ENCODE data around the gene ANKRD1.
"Not testable (repeated sequence)": the region's sequence is repeated elsewhere in the genome, so short reads cannot be mapped to it uniquely, and the experiment has no call there.

ANKRD1 gene

DNA sequence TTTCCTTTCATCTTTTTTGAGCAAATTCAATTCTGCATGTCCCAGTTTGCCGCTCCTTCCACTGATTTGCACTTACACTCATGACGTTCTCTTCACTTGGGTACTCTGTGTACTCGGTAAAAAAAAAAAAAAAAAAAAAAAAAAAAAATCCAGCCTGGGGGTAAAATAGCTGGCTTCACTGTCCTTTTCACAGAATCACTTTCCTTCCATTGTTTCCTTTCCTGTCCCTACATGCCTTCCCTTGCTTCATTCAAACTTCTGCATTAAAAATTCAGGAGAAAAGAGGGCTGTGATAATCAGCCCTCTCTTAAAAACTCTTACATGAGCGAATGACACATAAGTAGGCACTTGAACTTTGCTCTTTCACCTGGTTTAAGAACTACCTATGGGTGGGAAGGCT is 8.7 kb downstream of the ANKRD1 start:
- no peak for DNase-seq (ENCODE audit: low read depth in 2 of 2)

DNA sequence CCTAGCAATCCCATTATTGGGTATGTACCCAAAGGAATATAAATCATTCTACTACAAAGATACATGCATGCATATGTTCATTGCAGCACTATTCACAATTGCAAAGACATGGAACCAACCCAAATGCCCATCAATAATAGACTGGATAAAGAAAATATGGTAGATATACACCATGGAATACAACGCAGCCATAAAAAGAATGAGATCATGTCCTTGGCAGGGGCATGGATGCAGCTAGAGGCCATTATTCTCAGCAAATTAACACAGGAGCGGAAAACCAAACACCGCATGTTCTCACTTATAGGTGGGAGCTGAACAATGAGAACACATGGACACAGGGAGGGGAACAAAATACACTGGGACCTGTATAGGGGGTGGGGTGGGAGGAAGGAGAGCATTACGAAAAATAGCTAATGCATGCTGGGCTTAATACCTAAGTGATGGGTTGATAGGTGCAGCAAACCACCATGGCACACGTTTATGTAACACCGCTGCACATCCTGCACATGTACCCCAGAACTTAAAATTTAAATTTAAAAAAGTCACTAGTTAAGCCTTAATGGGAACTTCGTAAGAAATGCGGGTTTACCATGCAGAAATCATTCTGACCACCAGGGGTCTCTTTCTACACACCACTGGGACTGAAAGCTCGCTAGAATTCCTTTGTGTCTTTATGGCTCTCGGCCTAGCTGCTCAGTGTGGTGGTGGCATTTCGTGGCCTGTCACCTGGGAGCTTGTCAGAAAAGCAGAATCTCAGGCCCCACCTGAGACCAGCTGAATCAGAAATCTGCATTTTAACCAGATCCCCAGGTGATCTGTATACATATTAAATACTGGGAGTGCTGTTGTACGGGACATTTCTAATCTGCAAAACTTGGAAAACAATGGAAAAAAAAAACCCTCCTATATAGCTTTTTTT is 9.5 kb downstream of the ANKRD1 start:
- DNase-seq (ENCODE audit: low read depth in 2 of 2): peak; percentile 15 to 20

DNA sequence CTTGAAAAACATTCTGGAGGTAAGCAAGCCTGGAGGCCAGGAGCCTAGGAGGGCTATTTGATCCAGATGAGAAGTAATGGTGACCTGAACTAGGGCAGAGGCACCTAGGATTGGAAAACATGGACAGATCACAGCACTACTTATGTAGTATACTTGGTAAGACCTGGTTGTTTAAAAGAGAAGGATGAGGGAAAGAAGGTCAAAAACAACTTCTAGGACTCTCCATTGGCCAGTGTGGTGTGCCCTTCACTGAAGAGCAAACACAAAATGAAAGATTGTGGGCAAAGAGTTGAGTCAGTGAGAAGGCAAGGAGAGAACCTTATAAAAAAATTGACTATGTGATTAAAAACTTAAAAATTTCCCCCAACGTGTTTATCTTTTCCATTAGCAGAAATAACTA is 14.3 kb downstream of the ANKRD1 start:
- DNase-seq (ENCODE audit: low read depth in 2 of 2): no peak

DNA sequence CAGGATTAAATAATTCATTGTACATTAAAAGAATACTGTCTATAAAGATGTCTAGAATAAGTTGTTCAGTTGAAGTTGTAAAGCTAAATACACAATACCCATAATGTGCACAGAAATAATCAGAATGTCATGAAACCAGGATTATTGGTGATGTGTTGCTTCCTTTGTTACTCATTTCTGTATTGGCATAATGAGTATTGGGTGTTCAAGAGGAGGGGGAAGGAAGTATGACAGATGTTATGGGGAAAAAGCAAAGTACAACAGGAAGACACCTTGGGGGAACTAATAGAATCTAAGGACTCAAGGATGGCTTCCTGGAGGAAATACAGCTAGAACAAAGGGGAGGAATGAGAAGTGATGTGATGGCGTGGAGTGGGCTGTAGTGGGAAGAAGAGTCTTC is 15.0 kb downstream of the ANKRD1 start:
- DNase-seq (ENCODE audit: low read depth in 2 of 2): no peak

DNA sequence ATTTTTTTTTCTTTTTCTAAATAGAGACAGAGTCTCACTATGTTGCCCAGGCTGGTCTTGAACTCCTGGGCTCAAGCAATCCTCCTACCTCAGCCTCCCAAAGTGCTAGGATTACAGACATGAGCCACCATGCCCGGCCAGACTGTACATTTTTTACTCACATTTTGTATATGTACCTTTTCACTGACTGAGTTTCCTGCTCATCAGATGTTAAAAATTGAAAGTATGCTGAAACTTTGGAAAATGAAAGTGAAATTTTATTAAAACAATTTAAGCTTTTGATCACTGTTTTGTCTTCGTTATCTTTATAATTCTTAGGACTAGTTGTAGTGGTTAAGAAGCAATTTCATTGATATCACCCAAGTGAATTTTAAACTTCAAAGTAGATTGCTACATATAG is 24.0 kb downstream of the ANKRD1 start:
- DNase-seq (ENCODE audit: low read depth in 2 of 2): not testable (repeated sequence)

DNA sequence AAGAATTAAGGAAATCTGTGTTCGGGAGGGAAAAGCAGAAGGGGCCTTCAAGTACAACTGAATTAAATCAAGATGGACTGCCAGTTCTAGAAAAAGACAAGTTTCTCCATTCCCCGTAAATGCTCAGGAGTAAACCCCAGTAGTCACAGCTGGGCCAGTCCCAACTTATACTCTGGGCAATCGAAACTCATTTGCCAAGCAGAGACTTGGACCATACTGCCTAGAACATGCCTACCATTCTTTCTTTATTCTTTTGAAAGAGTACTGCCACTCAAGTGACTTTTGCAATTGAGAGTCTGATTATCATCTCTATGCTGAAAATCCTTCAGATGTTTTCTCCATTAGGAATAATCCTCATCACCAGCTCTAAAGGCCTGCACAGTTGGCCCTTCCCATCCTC is 27.7 kb downstream of the ANKRD1 start:
- no peak for DNase-seq (ENCODE audit: low read depth in 2 of 2)

DNA sequence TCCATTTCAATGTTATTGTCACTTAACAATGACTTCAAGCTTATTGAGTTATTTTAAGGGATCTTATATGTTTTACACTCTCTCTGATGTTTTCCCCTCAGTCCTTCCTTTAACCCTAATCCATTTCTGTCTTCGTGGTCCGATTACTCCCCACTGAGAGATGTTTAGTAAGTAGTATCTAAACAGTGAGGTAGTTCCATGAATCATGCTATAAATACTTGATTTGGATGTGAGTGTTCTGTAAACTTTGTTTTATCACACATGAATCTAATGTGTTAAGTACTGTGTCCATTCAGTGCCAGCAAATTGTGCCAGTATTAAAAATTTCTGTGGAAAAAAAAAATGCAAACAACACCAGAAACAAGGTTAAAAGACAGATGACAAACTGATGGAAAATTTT is 30.5 kb downstream of the ANKRD1 start:
- DNase-seq (ENCODE audit: low read depth in 2 of 2): no peak

DNA sequence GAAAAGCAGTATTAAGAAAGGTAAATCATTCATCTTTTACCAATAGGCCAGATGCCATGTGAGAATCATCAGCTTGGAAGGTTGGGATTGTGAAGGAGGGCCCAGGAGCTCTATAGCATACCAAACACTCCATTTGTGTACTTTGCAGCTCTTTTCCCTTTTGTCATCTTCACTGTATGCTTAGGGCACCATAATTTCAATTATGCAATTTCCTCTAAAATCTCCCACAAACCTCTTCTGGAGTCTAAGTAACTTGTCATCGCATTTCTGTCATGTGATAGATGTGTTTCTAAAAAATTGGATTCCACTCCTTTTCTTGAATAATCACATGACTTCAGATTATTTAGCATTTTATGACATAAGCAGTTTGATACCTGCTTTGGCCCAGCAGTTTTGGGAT is 31.3 kb downstream of the ANKRD1 start:
- no peak for DNase-seq (ENCODE audit: low read depth in 2 of 2)

DNA sequence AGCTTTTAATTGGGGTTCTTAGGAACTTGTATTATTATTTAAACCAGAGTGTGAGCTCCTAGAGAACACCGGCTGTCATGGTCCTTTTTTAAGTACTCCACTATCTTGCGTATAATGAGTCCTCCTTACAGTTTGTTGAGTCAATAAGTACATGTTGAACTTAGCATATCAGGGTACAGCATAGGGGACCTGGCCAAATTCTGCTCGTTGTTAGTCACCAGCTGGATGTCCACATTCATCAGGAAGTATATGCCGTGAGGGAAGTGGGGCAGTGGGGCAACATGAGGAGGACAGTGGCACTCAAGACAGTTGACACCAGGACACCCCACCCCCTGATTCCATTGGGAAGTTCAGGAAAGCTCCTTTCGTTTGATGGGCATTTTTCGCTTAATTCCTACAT is 32.5 kb downstream of the ANKRD1 start:
- DNase-seq (ENCODE audit: low read depth in 2 of 2): no peak

DNA sequence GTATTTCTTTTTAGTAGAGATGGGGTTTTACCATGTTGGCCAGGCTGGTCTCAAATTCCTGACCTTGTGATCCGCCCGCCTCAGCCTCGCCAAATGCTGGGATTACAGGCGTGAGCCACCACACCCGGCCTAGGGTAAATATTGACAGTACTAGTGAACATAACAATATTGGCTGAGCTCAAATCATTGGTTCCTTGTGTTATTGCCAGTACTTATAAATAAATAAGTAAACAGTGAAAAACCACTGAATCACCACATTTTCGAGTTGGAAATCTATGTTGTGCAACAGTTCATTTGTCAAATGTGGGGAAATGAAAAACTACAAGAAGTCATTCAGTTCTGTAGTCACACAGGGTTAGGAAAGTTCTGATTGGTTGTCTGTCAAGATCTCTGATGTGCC is 33.3 kb downstream of the ANKRD1 start:
- no peak for DNase-seq (ENCODE audit: low read depth in 2 of 2)

DNA sequence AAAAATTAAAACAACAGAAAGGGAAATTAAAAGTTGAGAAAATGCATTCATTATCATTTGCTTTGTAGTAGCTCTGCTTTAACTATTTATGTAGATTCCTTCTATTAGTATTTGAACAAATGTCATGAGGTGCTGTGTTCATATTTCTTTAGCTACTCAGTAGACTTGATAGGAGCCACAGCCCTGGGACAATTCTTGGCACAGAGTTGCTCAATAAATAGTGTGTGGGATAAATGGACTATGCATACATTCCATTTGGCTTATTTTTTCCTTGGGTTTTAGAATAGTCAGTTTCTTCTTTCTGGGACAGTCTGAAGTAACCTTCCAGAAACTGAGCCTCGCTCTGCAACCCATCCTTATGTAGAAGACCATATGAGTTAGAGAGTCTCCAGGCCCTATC is 35.7 kb downstream of the ANKRD1 start:
- no peak for DNase-seq (ENCODE audit: low read depth in 2 of 2)

DNA sequence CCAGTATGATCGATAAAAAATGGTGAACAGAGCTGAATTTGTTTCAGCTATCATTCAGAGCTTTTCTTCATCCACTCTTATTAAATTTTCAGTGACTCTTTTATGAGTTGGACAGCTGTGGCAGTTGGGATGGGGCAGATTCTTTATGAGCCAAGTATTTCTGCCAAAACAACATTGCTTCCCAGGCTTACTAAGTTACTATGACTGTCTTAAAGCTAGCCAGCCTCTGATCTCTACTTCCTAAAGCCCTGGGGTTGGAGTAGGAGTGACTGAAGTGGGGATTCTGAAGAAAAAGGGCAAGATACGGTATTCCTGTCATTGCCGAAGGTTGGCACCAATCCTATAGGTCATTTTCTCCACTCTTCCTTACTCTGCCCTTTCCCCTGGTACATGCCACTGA is 36.5 kb downstream of the ANKRD1 start:
- no peak for DNase-seq (ENCODE audit: low read depth in 2 of 2)

DNA sequence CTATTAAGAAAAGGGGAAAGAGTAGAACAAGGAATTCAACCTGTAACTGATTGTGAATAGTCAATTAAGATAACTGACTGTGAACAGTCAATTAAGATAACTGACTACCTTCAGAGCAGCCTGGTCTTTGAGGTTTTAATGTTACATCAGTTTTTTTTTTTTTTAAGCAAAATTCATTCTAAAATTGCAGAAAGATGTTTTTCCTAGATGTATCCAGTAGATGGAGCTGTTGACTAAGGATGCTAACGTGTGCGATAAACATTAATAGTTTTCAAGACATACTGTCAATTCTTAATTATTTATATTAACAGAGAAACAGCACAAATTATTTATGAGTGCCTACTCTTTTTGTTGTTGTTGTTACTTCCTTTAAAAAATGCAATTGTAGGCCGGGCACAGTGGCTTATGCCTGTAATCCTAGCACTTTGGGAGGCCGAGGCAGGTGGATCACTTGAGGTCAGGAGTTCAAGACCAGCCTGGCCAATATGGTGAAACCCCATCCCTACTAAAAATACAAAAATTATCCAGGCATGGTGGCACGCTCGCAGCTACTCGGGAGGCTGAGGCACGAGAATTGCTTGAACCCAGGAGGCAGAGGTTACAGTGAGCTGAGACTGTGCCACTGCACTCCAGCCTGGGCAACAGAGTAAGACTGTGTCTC is 40.7 kb downstream of the ANKRD1 start:
- DNase-seq (ENCODE audit: low read depth in 2 of 2): not testable (repeated sequence)

DNA sequence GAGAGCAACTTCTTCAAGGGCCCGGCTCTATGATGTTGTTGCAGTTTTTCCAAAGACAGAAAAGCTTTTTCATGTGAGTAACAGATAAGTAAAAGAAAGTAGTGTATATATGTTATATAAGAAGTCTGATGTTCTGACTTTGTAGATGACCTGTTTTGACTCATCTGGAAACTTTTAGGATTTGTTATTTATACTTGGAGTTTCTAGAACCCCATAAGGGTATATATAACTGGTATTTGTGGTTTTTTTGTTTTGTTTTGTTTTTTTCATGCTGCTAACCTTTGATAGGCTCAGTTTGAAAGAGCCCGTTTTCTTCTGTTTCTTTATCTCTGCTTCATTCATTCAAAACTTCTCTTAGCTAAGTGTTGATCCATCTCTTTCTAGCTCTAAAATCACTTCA is 41.8 kb downstream of the ANKRD1 start:
- no peak for DNase-seq (ENCODE audit: low read depth in 2 of 2)

DNA sequence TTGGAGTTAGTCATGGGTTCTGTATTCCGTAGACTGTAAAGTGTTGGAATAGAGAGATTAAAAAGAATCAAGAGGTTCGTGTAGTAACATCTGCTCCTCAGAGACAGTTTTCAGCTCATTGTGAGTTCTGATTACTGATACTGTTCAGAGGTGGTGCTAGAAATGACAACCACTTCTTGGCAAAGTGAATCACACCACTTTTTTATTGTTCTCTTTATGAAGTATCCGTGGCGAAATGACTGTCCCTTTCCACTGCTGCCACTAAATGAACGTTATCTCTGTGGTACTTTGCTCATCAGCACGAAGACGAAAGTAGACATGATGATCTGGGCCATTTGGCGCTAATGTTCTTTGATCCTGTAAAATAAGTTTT is 48.3 kb downstream of the ANKRD1 start:
- DNase-seq (ENCODE audit: low read depth in 2 of 2): no peak

DNA sequence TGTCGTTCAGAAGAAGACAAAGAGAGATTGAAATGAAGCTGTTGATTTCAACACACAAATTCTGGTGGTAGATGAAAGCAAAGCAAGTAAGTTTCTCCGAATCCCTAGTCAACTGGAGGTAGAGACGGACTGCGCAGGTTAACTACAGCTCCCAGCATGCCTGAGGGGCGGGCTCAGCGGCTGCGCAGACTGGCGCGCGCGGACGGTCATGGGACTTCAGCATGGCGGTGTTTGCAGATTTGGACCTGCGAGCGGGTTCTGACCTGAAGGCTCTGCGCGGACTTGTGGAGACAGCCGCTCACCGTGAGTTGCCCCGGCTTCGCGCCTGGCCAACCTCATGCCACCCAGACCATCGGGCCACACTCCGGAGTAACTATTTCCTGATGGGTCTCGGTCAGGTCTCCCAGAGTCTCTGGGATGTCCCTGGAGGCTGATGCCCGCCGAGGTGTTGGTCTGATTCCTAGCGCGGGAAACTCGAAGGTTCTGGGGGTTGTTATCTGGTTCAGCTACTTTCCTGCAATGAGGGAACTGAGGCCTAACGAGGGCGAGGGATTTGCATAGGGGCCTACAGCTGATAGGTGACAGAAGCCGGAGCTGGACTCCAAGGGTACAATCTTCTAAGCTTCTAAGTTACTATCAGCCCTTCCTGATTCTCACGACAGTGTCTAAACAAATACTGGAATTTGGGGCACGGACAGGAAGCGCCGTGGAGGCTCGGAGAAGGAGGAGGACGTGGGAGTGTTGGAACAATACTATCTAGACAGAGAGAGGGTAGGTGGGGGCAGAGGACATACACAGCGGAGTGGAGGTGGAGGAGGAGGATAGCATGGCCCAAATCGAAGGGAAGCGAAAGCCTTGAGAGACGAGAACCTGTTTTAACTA is 48.9 kb downstream of the ANKRD1 start, which contains the start of gene RPP30:
Gene RPP30, plus strand, starts transcription at position 209 of the 882 bp plus-strand sequence. Its CDS starts 13 bp downstream, at position 222.
- DNase-seq (ENCODE audit: low read depth in 2 of 2): peak; percentile 74 to 79

DNA sequence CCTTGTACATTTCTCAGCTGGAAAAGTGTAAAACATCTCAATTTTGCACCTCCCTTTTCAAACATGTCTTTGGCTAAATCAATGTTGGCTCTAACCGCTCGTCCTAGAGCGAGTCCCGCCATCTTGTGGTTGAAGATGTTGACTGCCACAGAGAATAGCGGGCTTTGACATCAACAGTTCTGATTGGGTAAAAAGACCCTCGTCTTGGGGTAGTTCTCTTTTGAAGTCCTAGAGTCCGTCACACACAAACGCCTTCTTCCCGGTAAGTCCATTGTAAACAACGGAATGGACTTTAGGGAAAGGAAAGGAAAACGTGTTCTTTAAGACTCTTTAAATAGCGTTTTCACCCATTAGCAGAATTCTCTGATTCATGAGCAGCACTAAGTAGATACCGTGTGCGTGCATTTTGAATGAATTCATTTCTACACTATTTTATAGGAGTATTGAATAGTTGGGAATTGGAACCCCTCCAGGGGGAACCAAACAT is 49.6 kb downstream of the ANKRD1 start:
- DNase-seq (ENCODE audit: low read depth in 2 of 2): peak in 1 of 2 donors; percentile 14

DNA sequence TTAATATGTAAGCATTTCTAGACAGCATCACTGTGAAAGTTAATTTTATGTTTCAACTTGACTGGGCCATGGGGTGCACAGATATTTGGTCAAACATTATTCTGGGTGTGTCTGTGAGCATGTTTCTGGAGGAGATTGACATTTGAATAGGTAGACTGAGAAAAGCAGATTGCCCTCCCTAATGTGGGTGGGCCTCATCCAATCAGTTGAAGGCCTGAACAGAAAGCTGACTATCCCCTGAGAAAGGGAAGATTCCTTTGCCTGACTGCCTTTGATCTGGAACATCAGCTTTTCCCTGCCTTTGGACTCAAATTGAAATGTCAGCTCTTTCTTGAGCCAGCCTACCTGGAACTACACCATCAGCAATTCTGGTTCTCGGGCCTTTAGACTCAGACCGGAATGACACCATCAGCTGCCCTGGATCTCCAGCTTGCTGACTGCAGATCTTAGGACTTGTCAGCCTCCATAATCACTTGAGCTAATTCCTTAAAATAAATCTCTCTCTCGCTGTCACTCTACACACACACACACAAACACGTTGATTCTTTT is 54.8 kb downstream of the ANKRD1 start:
- no peak for DNase-seq (ENCODE audit: low read depth in 2 of 2)

DNA sequence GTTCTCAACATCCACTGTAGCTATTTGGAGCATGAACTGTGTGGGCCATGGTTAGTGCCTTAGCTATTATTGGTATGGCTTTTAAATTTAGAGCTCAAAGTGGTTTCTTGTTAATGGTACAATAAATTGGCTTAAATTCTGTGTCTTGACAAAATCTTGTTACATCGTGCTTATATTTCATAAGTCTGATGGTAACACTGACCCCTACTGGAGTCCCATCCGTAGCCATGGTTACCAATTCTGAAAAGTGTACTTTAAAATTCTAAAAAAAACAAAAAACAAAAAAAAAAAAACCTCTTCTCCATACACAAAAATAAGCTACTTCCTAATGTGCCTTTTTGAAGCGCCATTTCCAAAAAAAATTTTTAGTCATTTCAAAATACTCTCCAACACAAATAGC is 55.5 kb downstream of the ANKRD1 start:
- no peak for DNase-seq (ENCODE audit: low read depth in 2 of 2)

DNA sequence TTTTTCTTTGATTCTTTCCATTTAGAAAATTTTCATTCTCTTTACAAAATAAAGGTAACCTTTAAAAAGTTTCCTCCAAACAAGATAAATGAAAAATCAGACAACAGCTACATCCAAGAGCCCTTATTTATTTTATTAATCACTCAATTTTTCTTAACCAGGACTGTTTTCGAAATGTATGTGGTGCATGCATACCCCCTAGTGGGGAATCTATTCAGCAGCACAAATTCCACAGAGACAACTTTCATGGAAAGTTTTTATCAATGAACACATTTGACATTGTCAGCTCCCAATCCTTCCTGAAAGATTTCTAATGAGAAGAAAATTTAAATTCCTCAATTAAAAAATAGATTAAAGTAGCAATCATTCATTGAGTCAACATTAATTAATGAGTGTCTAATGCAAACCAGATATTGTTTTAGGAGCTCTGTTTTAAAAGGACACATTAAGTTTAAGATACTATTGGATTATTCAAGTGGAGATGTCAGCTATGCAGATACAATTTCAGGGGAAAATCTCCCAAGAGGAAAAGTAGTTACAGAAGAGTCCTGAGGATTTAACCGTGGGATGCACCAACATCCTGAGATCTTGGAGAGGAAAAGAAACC is 57.9 kb downstream of the ANKRD1 start:
- no peak for DNase-seq (ENCODE audit: low read depth in 2 of 2)
